Transverse colon (tissue), 3 donors: ENCODE results near the gene PGR.

ENCODE experiments used
- POLR2A ChIP-seq: fragments of 450-650 bp; IDR thresholded peaks from one replicate; pipeline ENCODE4 v1.6.1; 2016; ENCODE audit warnings: antibody characterized with exemption, mild to moderate bottlenecking, moderate library complexity
- TF ChIP-seq, protein P1 (sequence below), 5 experiments: fragments of 200-600 bp in 3 of 5; fragments of 450-650 bp in 2 of 5; sonication (generic) in 3 of 5; IDR thresholded peaks; 1 replicate in 2 of 5; 2 replicates in 3 of 5; pipeline ENCODE4 v1.5.1; 2016 to 2017; ENCODE audit warnings: antibody characterized with exemption in 5 of 5, inconsistent platforms in 3 of 5, mild to moderate bottlenecking in 2 of 5, moderate library complexity in 1 of 5

- TF ChIP-seq, protein P1, sequence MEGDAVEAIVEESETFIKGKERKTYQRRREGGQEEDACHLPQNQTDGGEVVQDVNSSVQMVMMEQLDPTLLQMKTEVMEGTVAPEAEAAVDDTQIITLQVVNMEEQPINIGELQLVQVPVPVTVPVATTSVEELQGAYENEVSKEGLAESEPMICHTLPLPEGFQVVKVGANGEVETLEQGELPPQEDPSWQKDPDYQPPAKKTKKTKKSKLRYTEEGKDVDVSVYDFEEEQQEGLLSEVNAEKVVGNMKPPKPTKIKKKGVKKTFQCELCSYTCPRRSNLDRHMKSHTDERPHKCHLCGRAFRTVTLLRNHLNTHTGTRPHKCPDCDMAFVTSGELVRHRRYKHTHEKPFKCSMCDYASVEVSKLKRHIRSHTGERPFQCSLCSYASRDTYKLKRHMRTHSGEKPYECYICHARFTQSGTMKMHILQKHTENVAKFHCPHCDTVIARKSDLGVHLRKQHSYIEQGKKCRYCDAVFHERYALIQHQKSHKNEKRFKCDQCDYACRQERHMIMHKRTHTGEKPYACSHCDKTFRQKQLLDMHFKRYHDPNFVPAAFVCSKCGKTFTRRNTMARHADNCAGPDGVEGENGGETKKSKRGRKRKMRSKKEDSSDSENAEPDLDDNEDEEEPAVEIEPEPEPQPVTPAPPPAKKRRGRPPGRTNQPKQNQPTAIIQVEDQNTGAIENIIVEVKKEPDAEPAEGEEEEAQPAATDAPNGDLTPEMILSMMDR (IDR thresholded peaks at IDR 0.05), result no peak
- TF ChIP-seq POLR2A, result no peak
Measured at GRCh38 chr11:101010899-101011298, 118.7 kb downstream of the PGR start.
